Stomach (tissue), 4 donors: ENCODE measurements around the gene PACSIN3.

Experiments
- CTCF ChIP-seq, 7 experiments: fragments of 450-650 bp in 4 of 7; fragments of 200-600 bp in 3 of 7; sonication (generic) in 3 of 7; IDR thresholded peaks; one replicate each; pipeline ENCODE4 v1.5.1; 2016 to 2019; ENCODE audit warnings: antibody characterized with exemption in 7 of 7, control low read depth in 2 of 7, mild to moderate bottlenecking in 1 of 7
- EP300 ChIP-seq: sonication (generic); formaldehyde crosslinking; IDR thresholded peaks from one replicate; pipeline ENCODE4 v1.6.1; 2017; ENCODE audit warnings: antibody characterized with exemption

DNA sequence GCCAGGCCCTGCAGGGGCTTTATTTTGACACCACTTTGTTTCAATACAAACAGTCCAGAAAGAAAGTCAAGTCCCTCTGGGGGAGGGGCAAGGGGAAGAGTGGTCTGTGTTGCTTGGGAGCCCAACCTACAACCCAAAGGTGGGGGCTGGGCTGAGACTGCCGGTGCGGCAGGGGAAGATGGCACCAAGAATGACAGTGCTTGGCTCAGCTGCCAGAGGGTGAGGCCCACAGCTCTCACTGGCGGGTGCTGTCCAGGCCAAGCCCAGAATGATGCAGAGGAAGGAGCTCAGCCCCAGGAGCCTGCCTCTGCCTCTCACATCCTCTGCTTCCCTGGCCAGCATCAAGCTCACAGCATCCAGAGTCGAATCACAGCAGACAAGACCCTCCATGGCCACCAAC, 21.9 kb downstream of the PACSIN3 start:
- TF ChIP-seq CTCF (IDR thresholded peaks at IDR 0.05) (no peak), EP300 (no peak)
